ENCODE results near the gene DCAF8. TPM values are rescaled to one million over a fixed set of nuclear protein-coding genes. Genes with fewer than 3 reads are reported as not detected.

Gene DCAF8
- total and polyA plus RNA-seq, 7 donors: 28.2 to 184 (median 138) TPM

DNA sequence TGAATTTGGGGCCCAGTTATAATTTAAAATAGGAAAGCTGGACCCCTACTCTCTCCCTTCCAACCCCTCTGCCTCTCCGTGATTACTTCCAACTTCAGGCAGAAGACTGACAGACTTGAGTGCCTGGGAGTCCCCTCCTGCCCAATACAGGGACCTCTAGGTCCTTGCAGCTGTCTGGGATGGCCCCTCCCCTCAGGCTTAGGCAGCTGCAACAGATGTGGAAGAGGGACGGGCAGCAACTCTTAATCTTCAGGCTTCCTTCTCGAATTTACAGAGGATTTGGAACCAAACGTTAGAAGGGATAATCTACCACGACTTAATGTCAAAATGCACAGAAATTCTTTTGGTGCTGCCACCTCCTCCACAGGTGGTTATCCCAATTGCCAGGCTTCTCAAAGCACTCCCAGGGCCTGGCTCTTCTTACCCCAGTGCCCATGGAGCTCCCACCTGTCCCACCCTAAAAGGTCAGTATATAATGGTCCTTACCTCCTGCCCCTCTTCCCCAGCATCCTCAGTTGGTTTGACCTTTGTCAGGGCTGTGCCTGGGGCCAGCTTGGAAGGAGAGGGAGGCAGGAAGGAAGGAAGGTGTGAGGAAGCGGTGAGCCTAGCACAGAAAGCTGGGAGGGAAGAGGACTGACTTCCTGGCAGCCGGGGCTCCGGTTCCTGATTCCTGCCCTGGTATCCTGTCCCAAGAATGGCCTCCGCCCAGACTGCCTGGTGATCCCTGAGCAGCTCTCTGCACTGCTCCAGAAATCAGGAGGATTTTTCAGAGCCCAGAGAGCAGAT, 54.4 kb downstream of the DCAF8 start:
- H3K4me3 ChIP-seq: no peak overlapping the region
- peaks cover 0 to 65% (median 59%) of the 10 kb centered on the region in 4 donors for H3K4me1 ChIP-seq
- no peaks in the 10 kb centered on the region for H3K9me3 ChIP-seq
- 71 to 83% methylated on average over 9 of the region's 9 CpGs for WGBS, 2 donors
- peaks cover 8 to 18% (median 14%) of the 10 kb centered on the region in 4 donors for H3K36me3 ChIP-seq
- peak overlapping the region; percentile 11 to 99 (median 96) for H3K27ac ChIP-seq
- DNase-seq: no peak
- H3K27me3 ChIP-seq: no peaks in the 10 kb centered on the region
- no peak for TF ChIP-seq EP300 (IDR thresholded peaks at IDR 0.05)
- no peak for TF ChIP-seq POLR2AphosphoS5 (IDR thresholded peaks at IDR 0.05)
- TF ChIP-seq, protein P1, sequence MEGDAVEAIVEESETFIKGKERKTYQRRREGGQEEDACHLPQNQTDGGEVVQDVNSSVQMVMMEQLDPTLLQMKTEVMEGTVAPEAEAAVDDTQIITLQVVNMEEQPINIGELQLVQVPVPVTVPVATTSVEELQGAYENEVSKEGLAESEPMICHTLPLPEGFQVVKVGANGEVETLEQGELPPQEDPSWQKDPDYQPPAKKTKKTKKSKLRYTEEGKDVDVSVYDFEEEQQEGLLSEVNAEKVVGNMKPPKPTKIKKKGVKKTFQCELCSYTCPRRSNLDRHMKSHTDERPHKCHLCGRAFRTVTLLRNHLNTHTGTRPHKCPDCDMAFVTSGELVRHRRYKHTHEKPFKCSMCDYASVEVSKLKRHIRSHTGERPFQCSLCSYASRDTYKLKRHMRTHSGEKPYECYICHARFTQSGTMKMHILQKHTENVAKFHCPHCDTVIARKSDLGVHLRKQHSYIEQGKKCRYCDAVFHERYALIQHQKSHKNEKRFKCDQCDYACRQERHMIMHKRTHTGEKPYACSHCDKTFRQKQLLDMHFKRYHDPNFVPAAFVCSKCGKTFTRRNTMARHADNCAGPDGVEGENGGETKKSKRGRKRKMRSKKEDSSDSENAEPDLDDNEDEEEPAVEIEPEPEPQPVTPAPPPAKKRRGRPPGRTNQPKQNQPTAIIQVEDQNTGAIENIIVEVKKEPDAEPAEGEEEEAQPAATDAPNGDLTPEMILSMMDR (IDR thresholded peaks at IDR 0.05): no peak
- TF ChIP-seq POLR2A (IDR thresholded peaks at IDR 0.05): no peak
- intact Hi-C loops (cut with DNase I): loop anchor here (5.0 kb wide), 2 partner anchors 91 to 134 kb away; partner anchors contain the start of genes ATP1A2, COPA and NCSTN

- DNase-seq: no peak
- no peaks in the 10 kb centered on the region for H3K9me3 ChIP-seq
- peaks cover 2 to 10% (median 6%) of the 10 kb centered on the region in 4 donors for H3K36me3 ChIP-seq
- intact Hi-C loops (cut with DNase I): loop anchor here (5.0 kb wide), 2 partner anchors 90 to 135 kb away; partner anchors contain the start of genes ATP1A2, COPA and NCSTN
- WGBS, 2 donors: 90 to 93% methylated on average over 4 of the region's 4 CpGs
- H3K27ac ChIP-seq: peak overlapping the region; percentile 93 to 99 (median 96)
- no peak for TF ChIP-seq POLR2A (IDR thresholded peaks at IDR 0.05)
- TF ChIP-seq EP300 (IDR thresholded peaks at IDR 0.05): no peak
- no peak for TF ChIP-seq POLR2AphosphoS5 (IDR thresholded peaks at IDR 0.05)
- H3K4me1 ChIP-seq: peaks cover 0 to 65% (median 59%) of the 10 kb centered on the region in 4 donors
- H3K27me3 ChIP-seq: no peaks in the 10 kb centered on the region
- no peak overlapping the region for H3K4me3 ChIP-seq
Observed at GRCh38 chr1:160207118-160207650, 55.2 kb downstream of the DCAF8 start.

DNA sequence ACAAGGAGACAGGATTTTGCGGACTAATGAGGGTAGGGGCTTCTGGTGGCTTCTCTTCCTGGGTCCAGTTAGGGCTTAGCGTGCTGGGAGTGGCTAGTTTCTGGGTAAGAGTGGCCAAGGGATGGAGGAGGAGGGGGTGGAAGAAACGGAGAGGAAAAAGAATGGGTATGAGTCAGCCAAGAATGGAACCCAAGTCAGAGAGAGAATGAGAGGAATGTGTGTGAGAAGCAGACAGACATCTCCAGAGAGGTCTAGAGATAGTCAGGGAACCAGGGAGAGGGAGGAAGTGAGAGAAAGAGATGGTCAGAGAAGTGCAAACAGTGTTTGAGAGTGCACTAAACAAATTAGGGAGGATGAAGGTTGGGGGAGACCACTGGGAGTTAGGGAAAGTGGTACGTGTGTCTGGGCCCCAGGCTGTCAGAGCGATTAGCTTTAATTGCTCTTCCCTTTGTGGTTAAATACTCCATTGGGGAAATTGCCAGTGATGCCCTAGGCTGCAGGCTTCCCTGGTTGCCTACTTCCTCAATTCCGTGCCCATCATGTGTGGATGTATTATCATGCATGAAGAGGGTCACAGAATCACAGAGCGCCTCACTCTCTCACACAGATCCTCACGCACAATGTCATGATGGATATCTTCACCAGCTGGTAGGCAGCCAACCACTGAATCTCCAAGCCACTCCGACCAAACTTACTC, 55.8 kb downstream of the DCAF8 start:
- intact Hi-C loops (cut with DNase I): loop anchor here (5.0 kb wide), 2 partner anchors 89 to 136 kb away; partner anchors contain the start of genes ATP1A2, COPA and NCSTN
- TF ChIP-seq POLR2A (IDR thresholded peaks at IDR 0.05): no peak
- TF ChIP-seq EP300 (IDR thresholded peaks at IDR 0.05): no peak
- no peak for TF ChIP-seq POLR2AphosphoS5 (IDR thresholded peaks at IDR 0.05)
- TF ChIP-seq, protein P1 (IDR thresholded peaks at IDR 0.05): no peak
- Histone ChIP-seq H3K36me3 (peaks cover 0 to 4% (median under 1%) of the 10 kb centered on the region in 4 donors), H3K27me3 (no peaks in the 10 kb centered on the region), H3K27ac (peak overlapping the region; percentile 93 to 99 (median 96)), H3K9me3 (no peaks in the 10 kb centered on the region), H3K4me3 (peak overlapping the region; percentile 80 to 95 (median 90)), H3K4me1 (peaks cover 0 to 65% (median 59%) of the 10 kb centered on the region in 4 donors)
- WGBS, 2 donors: 65 to 76% methylated on average over 9 of the region's 9 CpGs
- DNase-seq: no peak

- WGBS, 2 donors: 2 to 11% methylated on average over 9 of the region's 9 CpGs
- peak overlapping the region; percentile 93 to 99 (median 96) for H3K27ac ChIP-seq
- H3K9me3 ChIP-seq: no peaks in the 10 kb centered on the region
- H3K36me3 ChIP-seq: no peaks in the 10 kb centered on the region
- no peaks in the 10 kb centered on the region for H3K27me3 ChIP-seq
- peak; percentile 75 for DNase-seq
- TF ChIP-seq POLR2AphosphoS5 (IDR thresholded peaks at IDR 0.05): peak in 1 of 4 donors; percentile 22
- TF ChIP-seq, protein P1 (IDR thresholded peaks at IDR 0.05): no peak
- intact Hi-C loops (cut with DNase I): loop anchor here (5.0 kb wide), 2 partner anchors 89 to 136 kb away; partner anchors contain the start of genes ATP1A2, COPA and NCSTN
- peak overlapping the region; percentile 80 to 95 (median 90) for H3K4me3 ChIP-seq
- peaks cover 0 to 64% (median 58%) of the 10 kb centered on the region in 4 donors for H3K4me1 ChIP-seq
Observed at GRCh38 chr1:160206036-160206389, 56.3 kb downstream of the DCAF8 start.
